ENCODE results near the gene OR8A1. TPM values are rescaled to one million over a fixed set of nuclear protein-coding genes. Genes with fewer than 3 reads are reported as not detected.

Gene OR8A1
- total RNA-seq, 1 donor from 2014 or later, result not detected

- H3K27me3 ChIP-seq (ENCODE audit: control insufficient read depth, insufficient read depth, low read length), result no peaks in the 10 kb centered on the region
- TF ChIP-seq CTCF (IDR thresholded peaks at IDR 0.05; ENCODE audit: insufficient read depth, low read length, poor library complexity, severe bottlenecking), result no peak
Measured at GRCh38 chr11:124605719-124606118, 35.9 kb downstream of the OR8A1 start.

GRCh38 chr11:124608147-124608546 is 38.4 kb downstream of the OR8A1 start:
- Histone ChIP-seq H3K36me3 (ENCODE audit: control insufficient read depth, insufficient read depth, low read length) (no peaks in the 10 kb centered on the region), H3K4me3 (ENCODE audit: low read depth, low read length) (no peak overlapping the region), H3K27me3 (ENCODE audit: control insufficient read depth, insufficient read depth, low read length) (peaks cover 2% of the 10 kb centered on the region)
- no peak for DNase-seq (ENCODE audit: low read depth)
- TF ChIP-seq CTCF (IDR thresholded peaks at IDR 0.05; ENCODE audit: insufficient read depth, low read length, poor library complexity, severe bottlenecking), result no peak

More at GRCh38 chr11:124605719-124606118, 35.9 kb downstream of the OR8A1 start:
- Histone ChIP-seq H3K36me3 (ENCODE audit: control insufficient read depth, insufficient read depth, low read length) (no peaks in the 10 kb centered on the region), H3K4me3 (ENCODE audit: low read depth, low read length) (no peak overlapping the region)
- no peak for DNase-seq (ENCODE audit: low read depth)

GRCh38 chr11:124610295-124610694 is 40.5 kb downstream of the OR8A1 start:
- DNase-seq (ENCODE audit: low read depth), result no peak
- Histone ChIP-seq H3K4me3 (ENCODE audit: low read depth, low read length) (no peak overlapping the region), H3K27me3 (ENCODE audit: control insufficient read depth, insufficient read depth, low read length) (peaks cover 6% of the 10 kb centered on the region), H3K36me3 (ENCODE audit: control insufficient read depth, insufficient read depth, low read length) (no peaks in the 10 kb centered on the region)
- no peak for TF ChIP-seq CTCF (IDR thresholded peaks at IDR 0.05; ENCODE audit: insufficient read depth, low read length, poor library complexity, severe bottlenecking)

GRCh38 chr11:124611064-124611463 is 41.3 kb downstream of the OR8A1 start, which contains the start of gene PANX3:
PANX3 (plus strand) TSS chr11:124611428; CDS start chr11:124611557, 129 bp downstream.
- Histone ChIP-seq H3K36me3 (ENCODE audit: control insufficient read depth, insufficient read depth, low read length) (no peaks in the 10 kb centered on the region), H3K27me3 (ENCODE audit: control insufficient read depth, insufficient read depth, low read length) (peaks cover 6% of the 10 kb centered on the region), H3K4me3 (ENCODE audit: low read depth, low read length) (no peak within 1 kb of the TSS)
- no peak for DNase-seq (ENCODE audit: low read depth)
- TF ChIP-seq CTCF (IDR thresholded peaks at IDR 0.05; ENCODE audit: insufficient read depth, low read length, poor library complexity, severe bottlenecking), result no peak

- no peak for DNase-seq (ENCODE audit: low read depth)
- TF ChIP-seq CTCF (IDR thresholded peaks at IDR 0.05; ENCODE audit: insufficient read depth, low read length, poor library complexity, severe bottlenecking), result no peak
- Histone ChIP-seq H3K36me3 (ENCODE audit: control insufficient read depth, insufficient read depth, low read length) (no peaks in the 10 kb centered on the region), H3K27me3 (ENCODE audit: control insufficient read depth, insufficient read depth, low read length) (peaks cover 6% of the 10 kb centered on the region), H3K4me3 (ENCODE audit: low read depth, low read length) (no peak overlapping the region)
Measured at GRCh38 chr11:124612045-124612444, 42.2 kb downstream of the OR8A1 start.

GRCh38 chr11:124612567-124613246 is 42.9 kb downstream of the OR8A1 start:
- Histone ChIP-seq H3K36me3 (ENCODE audit: control insufficient read depth, insufficient read depth, low read length) (no peaks in the 10 kb centered on the region), H3K4me3 (ENCODE audit: low read depth, low read length) (no peak overlapping the region), H3K27me3 (ENCODE audit: control insufficient read depth, insufficient read depth, low read length) (peaks cover 7% of the 10 kb centered on the region)
- no peak for TF ChIP-seq CTCF (IDR thresholded peaks at IDR 0.05; ENCODE audit: insufficient read depth, low read length, poor library complexity, severe bottlenecking)
- DNase-seq (ENCODE audit: low read depth), result no peak

Measured in kidney epithelial cell (primary cell).